Caco-2 (cell line): Measurements from ENCODE around the gene CD9. TPM values are rescaled to one million over a fixed set of nuclear protein-coding genes. Genes with fewer than 3 reads are reported as not detected.

ENCODE experiments used
- BruUV-seq: library from RNA; stranded (reverse); fragments of 400-500 nt; replicated peaks from 2 replicates; lab custom pipeline; 2021; lab: Mats Ljungman, UMichigan
- CTCF ChIA-PET: fragments of 300-600 bp; sonication (Branson Sonifier 250); formaldehyde crosslinking; loops from one replicate; lab custom pipeline; 2022; ENCODE audit warnings: antibody characterized with exemption; lab: Charles Lee
- POLR2A ChIA-PET: fragments of 300-600 bp; sonication (Branson Sonifier 250); formaldehyde crosslinking; loops from one replicate; lab custom pipeline; 2022; ENCODE audit warnings: antibody characterized with exemption; lab: Charles Lee
- DNase-seq, 2 experiments: peaks; one replicate each; pipeline versions ENCODE4 v3.0.0 to v3.0.0-alpha.2; 2020 to 2022
- H3K27me3 ChIP-seq: replicated peaks from 2 replicates; pipeline ENCODE4 v1.6.0; 2011; ENCODE audit warnings: low read length; ENCODE audit not compliant: control insufficient read depth, insufficient read depth
- H3K36me3 ChIP-seq: 2 replicates; pipeline ENCODE4 v1.5.1; 2011; ENCODE audit warnings: low read length; ENCODE audit not compliant: control insufficient read depth, insufficient read depth
- H3K4me1 ChIP-seq: fragments of 250-450 bp; sonication (Bioruptor Pico); 2 replicates; pipeline ENCODE4 v1.5.1; 2020; ENCODE audit warnings: mild to moderate bottlenecking
- H3K4me3 ChIP-seq: 2 replicates; pipeline ENCODE4 v1.5.1; 2011; ENCODE audit warnings: low read depth, mild to moderate bottlenecking, control low read depth, low read length
- H3K9me3 ChIP-seq: fragments of 250-450 bp; sonication (Bioruptor Pico); 2 replicates; pipeline ENCODE4 v1.5.1; 2020; ENCODE audit warnings: mild to moderate bottlenecking, moderate library complexity
- H3K27ac Mint-ChIP-seq: one replicate; pipeline ENCODE4 v1.8.0; 2022; ENCODE audit warnings: mixed read lengths; ENCODE audit not compliant: unreplicated experiment
- H3K27me3 Mint-ChIP-seq: one replicate; pipeline ENCODE4 v1.8.0; 2022; ENCODE audit warnings: mixed read lengths; ENCODE audit not compliant: insufficient read depth, unreplicated experiment
- H3K36me3 Mint-ChIP-seq: one replicate; pipeline ENCODE4 v1.8.0; 2022; ENCODE audit warnings: mild to moderate bottlenecking, mixed read lengths; ENCODE audit not compliant: insufficient read depth, unreplicated experiment
- H3K4me1 Mint-ChIP-seq: one replicate; pipeline ENCODE4 v1.8.0; 2022; ENCODE audit warnings: low read depth, mixed read lengths; ENCODE audit not compliant: unreplicated experiment
- H3K4me3 Mint-ChIP-seq: one replicate; pipeline ENCODE4 v1.8.0; 2022; ENCODE audit warnings: mild to moderate bottlenecking, moderate library complexity, mixed read lengths; ENCODE audit not compliant: unreplicated experiment
- H3K9me3 Mint-ChIP-seq: one replicate; pipeline ENCODE4 v1.8.0; 2022; ENCODE audit warnings: mixed read lengths; ENCODE audit not compliant: unreplicated experiment
- intact Hi-C: fragments of 100-400 bp; cut with micrococcal nuclease; formaldehyde crosslinking; loops from one replicate; pipeline ENCODE4 v1.10.0; 2022; ENCODE audit not compliant: unreplicated experiment
- total RNA-seq: library from RNA; stranded (reverse); gene quantifications from 2 replicates; pipeline ENCODE4 v1.2.3, GENCODE V29; 2022
- TF ChIP-seq, protein P1 (sequence below), 2 experiments: fragments of 200-600 bp in 1 of 2; IDR thresholded peaks; 1 replicate in 1 of 2; 2 replicates in 1 of 2; pipeline versions ENCODE4 v1.5.1 to v1.8.0; 2011 to 2022; ENCODE audit warnings: antibody characterized with exemption in 1 of 2, control low read depth in 1 of 2, inconsistent platforms in 1 of 2, low read depth in 1 of 2, low read length in 1 of 2, mild to moderate bottlenecking in 1 of 2, moderate library complexity in 1 of 2; ENCODE audit not compliant: insufficient read depth in 1 of 2, severe bottlenecking in 1 of 2, unreplicated experiment in 1 of 2

CD9 gene
- total RNA-seq, 1 experiment from 2014 or later = 170 TPM

DNA sequence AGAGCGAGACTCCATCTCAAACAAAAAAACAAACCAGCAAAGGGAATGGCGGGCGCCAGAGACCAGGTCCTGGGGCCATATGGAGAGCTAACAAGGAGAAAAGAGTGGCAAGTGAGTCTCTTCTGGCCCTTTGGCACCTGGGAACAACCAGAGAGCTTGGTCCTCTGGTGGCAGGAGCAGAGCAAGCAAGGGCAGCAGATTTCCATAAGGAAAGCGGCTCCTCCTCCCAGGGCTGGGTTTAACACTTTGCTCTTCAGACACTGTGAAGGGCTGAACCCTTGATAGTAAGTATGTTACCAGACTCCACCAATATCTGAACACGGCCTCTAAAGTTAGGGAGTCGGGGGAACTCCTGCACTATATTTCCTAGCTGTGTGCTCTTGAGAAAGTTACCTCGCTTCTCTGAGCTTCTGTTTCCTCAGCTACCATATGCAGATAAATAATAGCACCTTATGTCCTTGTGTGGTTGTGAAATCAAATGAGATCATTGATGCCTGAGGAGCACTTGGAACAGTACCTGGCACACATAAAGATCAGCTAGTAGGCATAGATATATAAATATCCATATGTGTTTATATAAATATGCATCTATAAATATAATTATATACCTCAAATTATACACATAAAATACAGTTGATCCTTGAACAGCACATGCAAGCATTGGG is 76.9 kb downstream of the CD9 start:
- Mint-ChIP-seq H3K9me3 (no peaks in the 10 kb centered on the region), H3K36me3 (peaks cover 8% of the 10 kb centered on the region), H3K27ac (no peak overlapping the region), H3K4me3 (no peak overlapping the region), H3K4me1 (peaks cover 49% of the 10 kb centered on the region), H3K27me3 (no peaks in the 10 kb centered on the region)
- ChIA-PET CTCF (interaction anchor here (0.5 to 4.9 kb wide), 9 partner anchors 27 to 207 kb away, joined by 3 to 111 read pairs (median 7); partner anchors contain the start of gene CD9), POLR2A (interaction anchor here (0.5 to 0.7 kb wide), 3 partner anchors 21 to 240 kb away, joined by 3 to 7 read pairs (median 3); no protein-coding TSS in a partner anchor)
- TF ChIP-seq, protein P1, sequence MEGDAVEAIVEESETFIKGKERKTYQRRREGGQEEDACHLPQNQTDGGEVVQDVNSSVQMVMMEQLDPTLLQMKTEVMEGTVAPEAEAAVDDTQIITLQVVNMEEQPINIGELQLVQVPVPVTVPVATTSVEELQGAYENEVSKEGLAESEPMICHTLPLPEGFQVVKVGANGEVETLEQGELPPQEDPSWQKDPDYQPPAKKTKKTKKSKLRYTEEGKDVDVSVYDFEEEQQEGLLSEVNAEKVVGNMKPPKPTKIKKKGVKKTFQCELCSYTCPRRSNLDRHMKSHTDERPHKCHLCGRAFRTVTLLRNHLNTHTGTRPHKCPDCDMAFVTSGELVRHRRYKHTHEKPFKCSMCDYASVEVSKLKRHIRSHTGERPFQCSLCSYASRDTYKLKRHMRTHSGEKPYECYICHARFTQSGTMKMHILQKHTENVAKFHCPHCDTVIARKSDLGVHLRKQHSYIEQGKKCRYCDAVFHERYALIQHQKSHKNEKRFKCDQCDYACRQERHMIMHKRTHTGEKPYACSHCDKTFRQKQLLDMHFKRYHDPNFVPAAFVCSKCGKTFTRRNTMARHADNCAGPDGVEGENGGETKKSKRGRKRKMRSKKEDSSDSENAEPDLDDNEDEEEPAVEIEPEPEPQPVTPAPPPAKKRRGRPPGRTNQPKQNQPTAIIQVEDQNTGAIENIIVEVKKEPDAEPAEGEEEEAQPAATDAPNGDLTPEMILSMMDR (IDR thresholded peaks at IDR 0.05; ENCODE audit: insufficient read depth in 1 of 2, low read depth in 1 of 2, low read length in 1 of 2, severe bottlenecking in 1 of 2, unreplicated experiment in 1 of 2) = peak in 1 of 2 experiments; percentile 36
- Histone ChIP-seq H3K9me3 (no peaks in the 10 kb centered on the region), H3K36me3 (no peaks in the 10 kb centered on the region), H3K27me3 (no peaks in the 10 kb centered on the region), H3K4me1 (peaks cover 33% of the 10 kb centered on the region), H3K4me3 (no peak overlapping the region)
- peak in 1 of 2 experiments; percentile 57 for DNase-seq
- no TSS peak for BruUV-seq
- intact Hi-C loops = no loop called here

DNA sequence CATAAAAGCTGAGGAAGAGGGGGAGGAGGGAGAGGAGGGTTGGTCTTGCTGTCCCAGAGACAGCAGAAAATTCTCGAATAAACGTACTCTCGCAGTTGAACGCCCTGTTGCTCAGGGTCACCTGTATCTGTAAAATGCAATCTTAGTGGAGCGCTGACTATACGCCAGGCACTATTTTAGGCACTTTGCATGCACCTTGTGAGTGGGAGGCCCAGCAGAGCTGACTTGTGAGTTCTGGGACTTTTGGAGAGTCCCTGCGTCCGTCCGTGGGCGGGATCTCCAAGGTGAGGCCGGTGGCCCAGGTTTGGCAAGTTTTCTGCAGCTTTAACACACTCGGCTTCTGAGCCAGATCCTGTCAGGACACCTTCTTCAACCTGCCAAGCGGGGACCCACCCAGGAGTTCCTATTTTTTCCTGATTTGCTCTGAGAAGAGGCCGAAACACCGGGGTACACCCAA is 77.8 kb downstream of the CD9 start:
- no peaks in the 10 kb centered on the region for H3K9me3 ChIP-seq
- Mint-ChIP-seq H3K27ac (peak overlapping the region; percentile 93), H3K4me3 (peak overlapping the region; percentile 80), H3K27me3 (no peaks in the 10 kb centered on the region), H3K4me1 (peaks cover 47% of the 10 kb centered on the region), H3K36me3 (peaks cover 10% of the 10 kb centered on the region), H3K9me3 (no peaks in the 10 kb centered on the region)
- peak; percentile 72 to 78 for DNase-seq
- peak overlapping the region; percentile 52 for H3K4me3 ChIP-seq
- TSS peak; percentile 88 for BruUV-seq
- POLR2A ChIA-PET = interaction anchor here (0.6 to 1.8 kb wide), 5 partner anchors 33 to 254 kb away, joined by 3 to 15 read pairs (median 7); partner anchors contain the start of gene PLEKHG6
- intact Hi-C loops = loop anchor here (1.0 kb wide), 5 partner anchors 43 to 215 kb away; no protein-coding TSS in a partner anchor
- H3K4me1 ChIP-seq = peaks cover 29% of the 10 kb centered on the region
- no peaks in the 10 kb centered on the region for H3K27me3 ChIP-seq
- CTCF ChIA-PET = interaction anchor here (0.6 to 4.9 kb wide), 14 partner anchors 10 to 213 kb away, joined by 3 to 111 read pairs (median 8); partner anchors contain the start of gene CD9
- no peaks in the 10 kb centered on the region for H3K36me3 ChIP-seq
- TF ChIP-seq, protein P1 (IDR thresholded peaks at IDR 0.05; ENCODE audit: insufficient read depth in 1 of 2, low read depth in 1 of 2, low read length in 1 of 2, severe bottlenecking in 1 of 2, unreplicated experiment in 1 of 2) = no peak

DNA sequence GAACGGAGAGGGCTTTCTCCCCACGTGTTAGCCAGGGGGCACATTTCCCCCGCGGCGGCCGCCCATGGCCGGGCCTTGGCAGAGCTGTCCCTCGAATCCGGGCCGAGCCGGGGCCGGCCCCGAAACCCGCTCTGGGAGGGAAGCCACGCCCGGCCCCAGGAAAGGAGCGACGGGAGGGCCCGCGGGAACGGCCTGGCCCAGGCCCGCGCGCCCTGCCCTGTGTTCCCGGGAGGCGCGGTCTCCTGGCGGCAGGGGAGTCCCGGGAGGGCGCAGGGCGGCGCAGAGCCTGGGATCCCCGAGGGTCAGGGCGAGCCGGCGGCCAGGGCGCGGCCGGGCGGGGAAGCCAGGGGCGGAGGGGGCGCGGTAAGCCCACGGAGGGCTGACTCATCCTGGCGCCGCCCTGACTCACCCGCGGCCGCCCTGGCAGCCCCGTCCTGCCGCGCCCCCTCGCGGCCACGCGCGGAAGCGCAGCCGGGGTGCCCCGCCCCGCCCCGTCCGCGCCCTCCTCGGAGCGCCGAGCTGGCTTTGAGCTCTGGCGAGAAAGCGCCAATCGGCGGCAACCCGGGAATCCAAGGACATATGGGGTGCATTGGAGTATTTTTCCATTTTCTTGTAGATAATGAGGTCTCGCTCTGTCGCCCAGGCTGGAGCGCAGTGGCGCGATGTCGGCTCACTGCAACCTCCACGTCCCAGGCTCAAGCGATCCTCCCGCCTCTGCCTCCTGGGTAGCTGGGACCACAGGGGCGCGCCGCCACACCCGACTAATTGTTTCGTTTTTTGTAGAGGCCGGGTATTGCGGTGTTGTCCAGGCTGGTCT is 78.4 kb downstream of the CD9 start:
- Mint-ChIP-seq H3K27me3 (no peaks in the 10 kb centered on the region), H3K9me3 (no peaks in the 10 kb centered on the region), H3K4me3 (peak overlapping the region; percentile 80), H3K27ac (peak overlapping the region; percentile 93), H3K36me3 (peaks cover 10% of the 10 kb centered on the region), H3K4me1 (peaks cover 42% of the 10 kb centered on the region)
- Histone ChIP-seq H3K4me1 (peaks cover 23% of the 10 kb centered on the region), H3K4me3 (peak overlapping the region; percentile 52), H3K27me3 (no peaks in the 10 kb centered on the region), H3K36me3 (no peaks in the 10 kb centered on the region), H3K9me3 (no peaks in the 10 kb centered on the region)
- DNase-seq = peak; percentile 89 to 97
- TF ChIP-seq, protein P1 (IDR thresholded peaks at IDR 0.05; ENCODE audit: insufficient read depth in 1 of 2, low read depth in 1 of 2, low read length in 1 of 2, severe bottlenecking in 1 of 2, unreplicated experiment in 1 of 2) = peak; percentile 34 to 99
- intact Hi-C loops = loop anchor here (1.0 kb wide), 5 partner anchors 43 to 215 kb away; no protein-coding TSS in a partner anchor
- TSS peak; percentile 76 for BruUV-seq
- CTCF ChIA-PET = interaction anchor here (0.6 to 4.9 kb wide), 19 partner anchors 16 to 290 kb away, joined by 3 to 111 read pairs (median 7); partner anchors contain the start of gene CD9
- POLR2A ChIA-PET = interaction anchor here (0.6 to 1.8 kb wide), 7 partner anchors 32 to 254 kb away, joined by 3 to 15 read pairs (median 6); partner anchors contain the start of gene PLEKHG6
